Measurements from ENCODE around the gene SNAP91. TPM values are rescaled to one million over a fixed set of nuclear protein-coding genes. Genes with fewer than 3 reads are reported as not detected.

SNAP91 gene
- total and polyA plus RNA-seq, 2 donors (not counting 3 experiments of a cell fraction or from before 2014, with no cell fraction given): 1.3 to 1.5 TPM

DNA sequence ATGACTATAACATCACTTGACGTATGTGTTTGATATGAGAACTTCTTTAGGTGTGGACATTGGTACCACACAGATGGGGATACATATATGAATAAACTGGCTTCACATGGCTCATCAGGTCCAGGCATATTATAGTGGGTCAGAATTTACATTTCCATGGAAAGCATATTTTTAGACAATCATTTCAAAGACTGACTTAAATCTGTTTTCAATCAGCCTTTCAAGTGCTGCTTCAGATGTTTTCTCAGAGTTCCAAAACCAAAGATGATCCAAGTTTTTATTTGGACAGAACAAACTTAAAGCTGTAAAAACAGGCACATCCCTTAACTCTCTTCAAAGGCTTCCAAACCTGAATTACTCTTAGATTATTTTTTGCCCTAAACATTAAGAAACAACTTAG, 108.4 kb downstream of the SNAP91 start:
- CTCF ChIA-PET: interaction anchor here (5.9 kb wide), 1 partner anchor 15 kb away, joined by 33 read pairs; no protein-coding TSS in a partner anchor
- FAIRE-seq (no peak), DNase-seq (ENCODE audit: low read depth, low spot score) (no peak)
- Histone ChIP-seq H3K27me3 (ENCODE audit: control insufficient read depth in 2 of 2, insufficient read depth in 2 of 2, low read length in 2 of 2) (no peaks in the 10 kb centered on the region), H2AFZ (ENCODE audit: low read depth, low read length) (no peak overlapping the region), H3K4me2 (ENCODE audit: insufficient read depth, low read length) (no peak overlapping the region), H4K20me1 (replicated peaks; ENCODE audit: control insufficient read depth, extremely low read depth, insufficient read depth, low read length) (no peaks in the 10 kb centered on the region), H3K4me1 (ENCODE audit: control insufficient read depth, extremely low read depth, insufficient read depth, low read length) (no peaks in the 10 kb centered on the region), H3K9me1 (replicated peaks; ENCODE audit: control insufficient read depth, extremely low read depth, insufficient read depth, low read length) (no peaks in the 10 kb centered on the region), H3K36me3 (ENCODE audit: control insufficient read depth in 2 of 2, extremely low read depth in 1 of 2, insufficient read depth in 2 of 2, low read length in 2 of 2) (no peaks in the 10 kb centered on the region), H3K4me3 (replicated peaks in 1 of 3; ENCODE audit: insufficient read depth in 1 of 3, low read depth in 1 of 3, low read length in 3 of 3) (no peak overlapping the region), H3K27ac (ENCODE audit: insufficient read depth, low read depth, low read length) (no peak overlapping the region), H3K79me2 (ENCODE audit: control insufficient read depth, insufficient read depth, low read length) (no peaks in the 10 kb centered on the region), H3K9me3 (replicated peaks; ENCODE audit: control insufficient read depth, insufficient read depth, low read length) (no peaks in the 10 kb centered on the region), H3K9ac (replicated peaks; ENCODE audit: extremely low read depth, insufficient read depth, low read length) (no peak overlapping the region)
- POLR2A ChIA-PET: no interaction called here
- dilution Hi-C loops (cut with MboI; ENCODE audit: extremely low pct_ligation_motif_present, low sequenced_read_pairs): no loop called here
- intact Hi-C loops (cut with micrococcal nuclease): no loop called here
- no TSS peak for BruUV-seq (replicated peaks)
- TF ChIP-seq MYC (IDR thresholded peaks at IDR 0.05; ENCODE audit: low read depth, low read length) (no peak), POLR2A (IDR thresholded peaks at IDR 0.05; ENCODE audit: low read depth, low read length) (no peak), EZH2 (IDR thresholded peaks at IDR 0.05; ENCODE audit: borderline replicate concordance, low read depth, low read length, severe bottlenecking) (no peak), CTCF (IDR thresholded peaks at IDR 0.05; ENCODE audit: extremely low read depth in 1 of 2, insufficient read depth in 1 of 2, low read depth in 1 of 2, low read length in 2 of 2) (no peak), GATA2 (IDR thresholded peaks at IDR 0.05; ENCODE audit: insufficient read depth, insufficient read length, low read depth, low read length) (no peak), POLR2AphosphoS5 (IDR thresholded peaks at IDR 0.05; ENCODE audit: insufficient read depth, low read depth, low read length) (no peak), JUN (IDR thresholded peaks at IDR 0.05; ENCODE audit: borderline replicate concordance, insufficient read depth, insufficient read length, low read depth) (no peak), MAX (IDR thresholded peaks at IDR 0.05; ENCODE audit: insufficient read depth, insufficient read length) (no peak), FOS (IDR thresholded peaks at IDR 0.05; ENCODE audit: borderline replicate concordance, insufficient read depth, low read length) (no peak)
